Tibial nerve (tissue), 3 donors: ENCODE measurements around the gene RPS14.

Source experiments
- CTCF ChIP-seq, 5 experiments: fragments of 200-600 bp in 3 of 5; fragments of 450-650 bp in 2 of 5; sonication (generic) in 3 of 5; IDR thresholded peaks; one replicate each; pipeline ENCODE4 v1.5.1; 2016 to 2019; ENCODE audit warnings: antibody characterized with exemption in 5 of 5, mild to moderate bottlenecking in 3 of 5, moderate library complexity in 2 of 5
- POLR2A ChIP-seq, 2 donors: fragments of 450-650 bp; IDR thresholded peaks; one replicate each; pipeline ENCODE4 v1.6.1; 2017; ENCODE audit warnings: antibody characterized with exemption in 2 of 2, mild to moderate bottlenecking in 2 of 2, moderate library complexity in 2 of 2

- no peak for TF ChIP-seq CTCF (IDR thresholded peaks at IDR 0.05)
- TF ChIP-seq POLR2A (IDR thresholded peaks at IDR 0.05), result no peak
Measured at GRCh38 chr5:150419630-150420270, 29.8 kb downstream of the RPS14 start.
